HepG2 (cell line): ENCODE results near the gene PDIA2. TPM values are rescaled to one million over a fixed set of nuclear protein-coding genes. Genes with fewer than 3 reads are reported as not detected.

Source experiments
- ATAC-seq: fragments of 200-7000 bp; cut with Tn5 transposase; 3 replicates; pipeline ENCODE4 v1.9.1; 2020; ENCODE audit warnings: mild to moderate bottlenecking, moderate library complexity
- BruUV-seq: library from RNA; stranded (reverse); fragments of 400-500 nt; replicated peaks from 2 replicates; lab custom pipeline; 2021; lab: Mats Ljungman, UMichigan
- CTCF ChIA-PET: fragments of 300-600 bp; formaldehyde crosslinking; extraction: SDS; loops from one replicate; lab custom pipeline; 2021; ENCODE audit warnings: low total read pairs, inconsistent platforms, low intra/inter-chr PET ratio; lab: Yijun Ruan, JAX
- POLR2A ChIA-PET: fragments of 350-600 bp; sonication (Branson Sonifier 250); formaldehyde crosslinking; loops from one replicate; lab custom pipeline; 2020; ENCODE audit warnings: antibody characterized with exemption, inconsistent platforms; lab: Yijun Ruan, JAX
- DNase-seq: peaks from one replicate; pipeline ENCODE4 v3.0.0-alpha.2; 2015; ENCODE audit warnings: low spot score
- FAIRE-seq: peaks from 3 replicates; lab custom pipeline; 2011; peaks lifted over from hg19 to GRCh38; lab: Jason Lieb, UNC
- H2AFZ ChIP-seq: one replicate; pipeline ENCODE4 v1.6.1; 2011; ENCODE audit warnings: low read length, inconsistent platforms
- H3K27ac ChIP-seq: fragments of 300-600 bp; 3 replicates; pipeline ENCODE4 v1.8.0; 2011; ENCODE audit warnings: mixed run types, mild to moderate bottlenecking, mixed read lengths, low read length, inconsistent platforms; ENCODE audit not compliant: insufficient read depth; ENCODE audit errors: extremely low read length
- H3K27me3 ChIP-seq, 2 experiments: fragments of 200-600 bp in 1 of 2; 2 replicates in 1 of 2; 3 replicates in 1 of 2; pipeline versions ENCODE4 v1.6.0 to v1.8.0; 2011; ENCODE audit warnings: low read length in 2 of 2, mild to moderate bottlenecking in 2 of 2, moderate library complexity in 2 of 2, inconsistent platforms in 1 of 2; ENCODE audit not compliant: insufficient read depth in 2 of 2, control insufficient read depth in 1 of 2
- H3K36me3 ChIP-seq, 2 experiments: fragments of 200-600 bp in 1 of 2; replicated peaks in 1 of 2; 2 replicates in 1 of 2; 3 replicates in 1 of 2; pipeline versions ENCODE4 v1.5.1 to v1.8.0; 2011; ENCODE audit warnings: low read length in 2 of 2, inconsistent platforms in 1 of 2; ENCODE audit not compliant: insufficient read depth in 2 of 2, control insufficient read depth in 1 of 2
- H3K4me1 ChIP-seq: 2 replicates; pipeline ENCODE4 v1.5.1; 2012; ENCODE audit warnings: low read length, inconsistent platforms; ENCODE audit not compliant: insufficient read depth
- H3K4me2 ChIP-seq: 2 replicates; pipeline ENCODE4 v1.6.0; 2011; ENCODE audit warnings: low read depth, low read length, inconsistent platforms
- H3K4me3 ChIP-seq, 3 experiments: fragments of 200-600 bp in 1 of 3; sonication (generic), shearing (Covaris generic) in 1 of 3; replicated peaks in 1 of 3; 2 replicates each; pipeline ENCODE4 v1.5.1; 2011 to 2016; ENCODE audit warnings: low read length in 3 of 3, inconsistent platforms in 2 of 3, low read depth in 2 of 3, mild to moderate bottlenecking in 2 of 3, control low read depth in 1 of 3, mixed read lengths in 1 of 3; ENCODE audit not compliant: insufficient read depth in 1 of 3
- H3K79me2 ChIP-seq: one replicate; pipeline ENCODE4 v1.6.1; 2011; ENCODE audit warnings: low read length, inconsistent platforms; ENCODE audit not compliant: insufficient read depth
- H3K9ac ChIP-seq: 2 replicates; pipeline ENCODE4 v1.6.0; 2011; ENCODE audit warnings: mild to moderate bottlenecking, low read depth, low read length, inconsistent platforms; ENCODE audit not compliant: insufficient read depth
- H3K9me3 ChIP-seq: 2 replicates; pipeline ENCODE4 v1.5.1; 2012; ENCODE audit warnings: mild to moderate bottlenecking, low read length
- H4K20me1 ChIP-seq: 2 replicates; pipeline ENCODE4 v1.6.0; 2011; ENCODE audit warnings: inconsistent platforms, mild to moderate bottlenecking, low read length, moderate library complexity; ENCODE audit not compliant: insufficient read depth
- CC2D1A ChIP-seq: sonication (generic); formaldehyde crosslinking; IDR thresholded peaks from 2 replicates; pipeline ENCODE4 v1.8.1; 2023; ENCODE audit warnings: mild to moderate bottlenecking, missing genetic modification reagents
- DR1 ChIP-seq: sonication (generic); formaldehyde crosslinking; IDR thresholded peaks from 2 replicates; pipeline ENCODE4 v1.8.0; 2021; ENCODE audit warnings: mild to moderate bottlenecking, missing genetic modification reagents, inconsistent platforms
- GLMP ChIP-seq: sonication (generic); formaldehyde crosslinking; IDR thresholded peaks from 2 replicates; pipeline ENCODE4 v1.9.0; 2021; ENCODE audit warnings: missing genetic modification reagents, mild to moderate bottlenecking, borderline replicate concordance
- GRHL1 ChIP-seq: sonication (generic); formaldehyde crosslinking; conservative IDR thresholded peaks from 2 replicates; pipeline ENCODE4 v1.8.0; 2022; ENCODE audit warnings: missing genetic modification reagents
- HMGXB4 ChIP-seq, 2 experiments: sonication (generic) in 1 of 2; formaldehyde crosslinking in 1 of 2; IDR thresholded peaks; 2 replicates each; pipeline versions ENCODE4 v1.4.0 to v1.6.1; 2018 to 2020; ENCODE audit warnings: missing genetic modification reagents in 2 of 2, borderline replicate concordance in 1 of 2, low read depth in 1 of 2, mild to moderate bottlenecking in 1 of 2, missing biosample characterization in 1 of 2
- KAT8 ChIP-seq: IDR thresholded peaks from 2 replicates; pipeline ENCODE4 v1.6.1; 2016; ENCODE audit warnings: missing genetic modification reagents, missing compliant biosample characterization
- MAFF ChIP-seq: IDR thresholded peaks from 2 replicates; pipeline ENCODE4 v1.6.1; 2011; ENCODE audit warnings: low read depth, low read length, improper control_type of control experiment
- PRDM15 ChIP-seq: sonication (generic); formaldehyde crosslinking; IDR thresholded peaks from 2 replicates; pipeline ENCODE4 v1.4.0; 2020; ENCODE audit warnings: missing genetic modification reagents
- REXO4 ChIP-seq: sonication (generic); formaldehyde crosslinking; IDR thresholded peaks from 2 replicates; pipeline ENCODE4 v1.8.0; 2022; ENCODE audit warnings: missing genetic modification reagents, mild to moderate bottlenecking, borderline replicate concordance
- ZBTB2 ChIP-seq: sonication (generic); formaldehyde crosslinking; IDR thresholded peaks from 2 replicates; pipeline ENCODE4 v1.8.0; 2022; ENCODE audit warnings: low read depth, missing genetic modification reagents
- ZBTB37 ChIP-seq: sonication (generic); formaldehyde crosslinking; IDR thresholded peaks from 2 replicates; pipeline ENCODE4 v1.4.0; 2020; ENCODE audit warnings: mild to moderate bottlenecking, missing genetic modification reagents
- ZNF839 ChIP-seq: sonication (generic); formaldehyde crosslinking; IDR thresholded peaks from 2 replicates; pipeline ENCODE4 v1.4.0; 2020; ENCODE audit warnings: missing genetic modification reagents, mild to moderate bottlenecking, borderline replicate concordance
- WGBS: methylation state at CpG from one replicate; pipeline ENCODE4 v1.1.6; 2017; ENCODE audit warnings: low lambda C conversion rate; 5-methylcytosine and 5-hydroxymethylcytosine counted together
- in situ Hi-C: cut with HindIII; loops from 2 replicates; pipeline ENCODE4 v1.10.0; 2017; ENCODE audit warnings: low pct_unique_long_range_greater_than_20kb; ENCODE audit not compliant: extremely low pct_ligation_motif_present
- intact Hi-C: fragments of 100-400 bp; cut with micrococcal nuclease; formaldehyde crosslinking; loops from one replicate; pipeline ENCODE4 v1.10.0; 2022; ENCODE audit not compliant: unreplicated experiment
- polyA plus RNA-seq, 8 experiments: library from polyadenylated mRNA; depleted of rRNA in 3 of 8; stranded (reverse) in 7 of 8; unstranded in 1 of 8; fragments of >200 nt; fragmentation: Illumina TruSeq in 4 of 8; extraction: Trizol in 4 of 8; gene quantifications; 2 replicates each; pipeline versions ENCODE4 v1.2.1 to v1.2.3, GENCODE V29; 2011 to 2016; ENCODE audit warnings: low read depth in 4 of 8, missing spikeins in 1 of 8, mixed read lengths in 1 of 8; ENCODE audit not compliant: insufficient read depth in 1 of 8
- total RNA-seq, 5 experiments: library from RNA; depleted of rRNA; stranded (reverse); fragments of >200 nt; fragmentation: Illumina TruSeq; extraction: Trizol; gene quantifications; 2 replicates each; pipeline ENCODE4 v1.2.3, GENCODE V29; 2016; ENCODE audit warnings: low read depth in 1 of 5

The PDIA2 gene
- total and polyA plus RNA-seq, 2 of the 13 experiments (the other 11 are each of a cell fraction or from before 2014, with no cell fraction given), result 0.35 to 1.9 TPM

- CTCF ChIA-PET, result no interaction called here
- 97% methylated on average over 9 of the region's 9 CpGs for WGBS
- no peak for ATAC-seq
- TF ChIP-seq MAFF (no peak), ZBTB2 (CRISPR knock-in tag) (no peak), CC2D1A (CRISPR knock-in tag) (no peak), KAT8 (CRISPR knock-in tag) (no peak), HMGXB4 (CRISPR knock-in tag; IDR thresholded peaks at IDR 0.05; ENCODE audit: borderline replicate concordance in 1 of 2, low read depth in 1 of 2) (no peak), PRDM15 (CRISPR knock-in tag) (no peak), REXO4 (CRISPR knock-in tag) (no peak), ZNF839 (CRISPR knock-in tag) (no peak), GLMP (no peak), DR1 (CRISPR knock-in tag) (no peak), ZBTB37 (no peak), GRHL1 (CRISPR knock-in tag) (no peak)
Observed at GRCh38 chr16:245105-245504, 37.9 kb upstream of the PDIA2 start.

More at GRCh38 chr16:245105-245504, 37.9 kb upstream of the PDIA2 start:
- Histone ChIP-seq H2AFZ (no peak overlapping the region), H3K9ac (no peak overlapping the region), H3K27ac (no peak overlapping the region), H3K79me2 (no peaks in the 10 kb centered on the region), H3K4me2 (no peak overlapping the region), H3K27me3 (no peaks in the 10 kb centered on the region), H3K4me3 (no peak overlapping the region), H4K20me1 (no peaks in the 10 kb centered on the region), H3K4me1 (peaks cover 14% of the 10 kb centered on the region), H3K9me3 (no peaks in the 10 kb centered on the region), H3K36me3 (peaks cover 1 to 2% of the 10 kb centered on the region in 2 experiments; a peak in 2 of 5 replicates)
- POLR2A ChIA-PET, result interaction anchor here (1.7 kb wide), 1 partner anchor 10 kb away, joined by 4 read pairs; no protein-coding TSS in a partner anchor
- intact Hi-C loops, result no loop called here
- in situ Hi-C loops, result no loop called here
- no peak for FAIRE-seq
- BruUV-seq, result no TSS peak
- no peak for DNase-seq
